OCI-LY3 (cell line): ENCODE data around the gene SHROOM2.

Source experiments
- EZH2phosphoT487 ChIP-seq: fragments of 200-600 bp; shearing (Covaris generic); IDR thresholded peaks from 2 replicates; pipeline ENCODE4 v1.6.1; 2018; ENCODE audit warnings: antibody characterized with exemption, mixed run types, low read depth
- TF ChIP-seq, protein P1 (sequence below): fragments of 200-600, 300-600 bp; sonication (generic); IDR thresholded peaks from 2 replicates; pipeline ENCODE4 v1.5.1; 2014; ENCODE audit warnings: antibody characterized with exemption, low read length, low read depth

DNA sequence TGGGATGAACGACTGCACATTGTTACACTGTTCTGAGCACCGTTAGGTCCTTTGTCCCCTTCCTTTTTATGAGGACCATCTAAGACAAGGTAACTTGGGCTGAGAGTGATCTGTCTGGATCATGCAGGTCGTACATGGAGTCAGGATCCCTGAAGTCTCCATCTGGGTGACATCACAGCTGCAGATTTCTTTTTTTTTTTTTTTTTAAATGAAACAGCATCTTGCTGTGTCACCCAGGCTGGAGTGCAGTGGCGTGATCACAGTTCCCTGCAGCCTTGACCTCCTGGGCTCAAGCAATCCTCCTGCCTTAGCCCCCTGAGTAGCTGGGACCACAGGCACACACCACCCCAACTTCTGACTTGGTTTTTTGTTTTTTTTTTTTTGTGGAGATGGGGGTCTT lies 16.5 kb downstream of the SHROOM2 start:
- TF ChIP-seq, protein P1, sequence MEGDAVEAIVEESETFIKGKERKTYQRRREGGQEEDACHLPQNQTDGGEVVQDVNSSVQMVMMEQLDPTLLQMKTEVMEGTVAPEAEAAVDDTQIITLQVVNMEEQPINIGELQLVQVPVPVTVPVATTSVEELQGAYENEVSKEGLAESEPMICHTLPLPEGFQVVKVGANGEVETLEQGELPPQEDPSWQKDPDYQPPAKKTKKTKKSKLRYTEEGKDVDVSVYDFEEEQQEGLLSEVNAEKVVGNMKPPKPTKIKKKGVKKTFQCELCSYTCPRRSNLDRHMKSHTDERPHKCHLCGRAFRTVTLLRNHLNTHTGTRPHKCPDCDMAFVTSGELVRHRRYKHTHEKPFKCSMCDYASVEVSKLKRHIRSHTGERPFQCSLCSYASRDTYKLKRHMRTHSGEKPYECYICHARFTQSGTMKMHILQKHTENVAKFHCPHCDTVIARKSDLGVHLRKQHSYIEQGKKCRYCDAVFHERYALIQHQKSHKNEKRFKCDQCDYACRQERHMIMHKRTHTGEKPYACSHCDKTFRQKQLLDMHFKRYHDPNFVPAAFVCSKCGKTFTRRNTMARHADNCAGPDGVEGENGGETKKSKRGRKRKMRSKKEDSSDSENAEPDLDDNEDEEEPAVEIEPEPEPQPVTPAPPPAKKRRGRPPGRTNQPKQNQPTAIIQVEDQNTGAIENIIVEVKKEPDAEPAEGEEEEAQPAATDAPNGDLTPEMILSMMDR = no peak
- no peak for TF ChIP-seq EZH2phosphoT487
